Activated CD8-positive, alpha-beta memory T cell treated with anti-CD3 and anti-CD28 coated beads, Interleukin-2, amount 50 U/mL, for 4 hours (primary cell): Measurements from ENCODE around the gene PLXDC2.
"Not testable (repeated sequence)": the region's sequence is repeated elsewhere in the genome, so short reads cannot be mapped to it uniquely, and the experiment has no call there.

Experiments used
- DNase-seq: peaks from one replicate; pipeline ENCODE4 v3.0.0-alpha.2; 2020

Gene PLXDC2

GRCh38 chr10:20133669-20134189 is 317.5 kb downstream of the PLXDC2 start:
- no peak for DNase-seq

- DNase-seq = no peak
Measured at GRCh38 chr10:20142311-20142710, 326.1 kb downstream of the PLXDC2 start.

DNA sequence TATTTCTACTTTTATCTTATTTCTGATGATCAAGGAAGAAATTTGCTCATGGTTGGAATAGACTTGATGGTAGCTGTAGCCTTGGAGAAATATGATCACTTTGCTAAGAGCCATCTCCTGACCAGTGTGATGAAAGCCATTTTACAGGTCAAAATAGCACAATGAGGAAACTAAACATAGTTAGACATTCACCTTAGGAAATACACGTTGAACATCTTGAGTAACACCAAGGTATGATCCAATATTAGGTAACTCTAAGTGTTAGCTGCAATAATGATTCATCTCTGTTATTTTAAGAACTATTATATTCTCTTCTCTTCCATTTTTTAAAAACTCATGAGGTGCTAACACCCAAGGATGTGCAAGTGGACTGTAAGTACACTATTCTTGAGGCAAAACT is 328.0 kb downstream of the PLXDC2 start:
- no peak for DNase-seq

DNA sequence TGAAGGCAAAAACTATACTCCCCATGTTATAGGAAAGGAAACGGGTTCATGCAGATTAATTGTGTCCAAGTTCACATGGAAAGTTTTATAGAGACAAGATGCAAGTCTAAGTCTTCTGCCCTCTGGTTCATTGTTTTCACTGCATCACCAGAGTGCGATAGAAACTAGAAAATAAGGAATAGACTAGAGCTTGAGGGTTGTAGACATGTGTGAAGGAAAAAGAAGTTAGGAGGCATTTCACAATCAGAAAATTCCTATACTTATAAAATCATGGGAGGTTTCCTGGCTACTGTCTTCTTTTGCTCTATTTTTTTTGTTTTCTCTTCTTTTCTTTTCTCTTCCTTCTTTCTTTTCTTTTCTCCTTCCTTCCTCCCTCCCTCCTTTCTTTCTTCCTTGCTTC is 329.8 kb downstream of the PLXDC2 start:
- no peak for DNase-seq

DNA sequence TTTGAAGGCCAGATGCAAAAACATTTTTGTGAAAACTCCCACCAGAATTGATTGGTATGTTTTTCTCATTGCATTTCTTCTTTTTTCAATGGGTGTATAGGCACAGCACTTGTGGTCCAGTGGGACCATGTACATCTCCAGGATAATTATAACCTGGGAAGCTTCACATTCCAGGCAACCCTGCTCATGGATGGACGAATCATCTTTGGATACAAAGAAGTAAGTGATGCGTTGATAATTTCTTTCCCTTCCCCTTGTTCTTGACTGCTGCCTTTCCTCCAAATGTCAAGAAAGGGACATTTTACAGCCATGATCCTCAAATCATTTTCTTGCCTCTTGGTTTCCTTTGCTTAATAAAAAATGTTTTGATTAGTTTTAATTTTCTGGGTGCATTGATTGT is 331.5 kb downstream of the PLXDC2 start:
- no peak for DNase-seq

DNA sequence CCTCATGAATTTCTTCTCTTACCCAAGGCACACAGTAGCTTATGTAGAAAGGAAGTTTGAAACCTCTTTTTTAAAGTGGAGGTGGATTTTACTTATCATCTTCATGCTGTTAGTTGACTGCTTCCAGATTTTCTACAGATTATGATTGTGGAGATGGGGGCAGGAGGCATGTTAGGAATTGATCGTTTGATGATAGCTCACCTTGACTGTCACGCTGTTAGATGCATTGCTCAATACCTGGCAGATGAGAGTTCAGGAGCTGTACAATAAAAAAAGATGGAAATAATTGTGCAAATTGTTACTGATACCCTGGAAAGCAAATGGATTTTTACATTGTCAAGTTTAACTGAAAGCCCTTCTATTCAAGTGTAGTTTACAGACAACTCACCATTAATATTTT is 340.3 kb downstream of the PLXDC2 start:
- DNase-seq = no peak

- DNase-seq = no peak
Measured at GRCh38 chr10:20157314-20157713, 341.1 kb downstream of the PLXDC2 start.

DNA sequence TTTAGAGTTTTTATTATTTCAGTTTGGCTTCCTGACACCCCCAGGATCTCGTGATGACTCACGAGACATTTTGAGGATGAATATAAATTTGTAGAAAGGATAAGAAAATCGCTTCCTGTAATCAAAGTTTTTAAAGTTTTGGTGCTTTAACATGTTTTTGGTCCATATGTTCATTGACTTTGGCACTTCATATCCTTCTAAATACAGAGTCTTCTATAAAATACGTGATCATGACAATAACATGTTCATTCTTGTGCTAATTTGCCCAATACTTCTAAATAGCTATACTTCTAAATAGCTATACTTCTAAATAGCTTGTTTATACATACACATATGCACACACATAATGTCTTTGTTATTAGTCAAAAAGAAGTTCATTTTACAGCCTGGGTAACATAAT is 341.9 kb downstream of the PLXDC2 start:
- DNase-seq = no peak

DNA sequence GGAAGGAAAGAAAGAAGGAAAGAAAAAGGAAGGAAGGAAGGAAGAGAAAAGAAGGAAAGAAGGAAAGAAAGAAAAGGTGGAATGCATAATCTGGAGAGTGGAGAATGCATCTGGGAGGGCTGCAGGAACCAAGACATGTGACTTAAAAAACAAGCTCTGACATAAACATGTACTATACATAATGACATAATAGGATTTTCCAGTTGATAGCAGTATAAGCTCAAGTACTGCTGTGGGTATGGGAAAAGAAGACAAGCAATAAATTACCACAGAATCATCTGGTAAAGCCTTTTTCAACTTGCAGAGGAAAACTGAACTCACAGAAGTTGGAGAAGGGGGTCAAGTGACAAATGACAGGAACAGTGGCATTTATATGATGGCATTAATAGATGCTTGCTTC is 345.9 kb downstream of the PLXDC2 start:
- no peak for DNase-seq

- DNase-seq = no peak
Measured at GRCh38 chr10:20166096-20166675, 350.0 kb downstream of the PLXDC2 start.

- DNase-seq = no peak
Measured at GRCh38 chr10:20170661-20171060, 354.4 kb downstream of the PLXDC2 start.

DNA sequence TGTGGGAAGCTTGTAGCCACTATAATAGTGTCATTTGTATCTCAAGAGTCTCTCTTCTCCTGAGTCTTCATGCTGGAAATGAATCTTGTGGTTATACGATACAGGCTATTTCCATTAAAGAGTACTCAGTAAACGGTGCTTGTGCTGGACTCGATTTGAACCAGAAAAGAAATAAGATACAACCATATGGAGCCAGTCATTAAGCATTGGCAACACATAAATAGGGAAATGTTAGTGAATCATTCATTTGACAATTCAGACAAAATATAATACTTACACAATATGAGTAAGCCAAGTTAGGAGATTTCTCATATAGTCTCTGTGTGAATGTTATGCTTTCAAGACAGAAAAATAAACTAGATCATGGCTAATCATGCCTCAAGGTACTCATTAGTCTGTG is 356.8 kb downstream of the PLXDC2 start:
- DNase-seq = no peak

GRCh38 chr10:20175719-20176118 is 359.5 kb downstream of the PLXDC2 start:
- no peak for DNase-seq

- DNase-seq = no peak
Measured at GRCh38 chr10:20180766-20181165, 364.5 kb downstream of the PLXDC2 start.

DNA sequence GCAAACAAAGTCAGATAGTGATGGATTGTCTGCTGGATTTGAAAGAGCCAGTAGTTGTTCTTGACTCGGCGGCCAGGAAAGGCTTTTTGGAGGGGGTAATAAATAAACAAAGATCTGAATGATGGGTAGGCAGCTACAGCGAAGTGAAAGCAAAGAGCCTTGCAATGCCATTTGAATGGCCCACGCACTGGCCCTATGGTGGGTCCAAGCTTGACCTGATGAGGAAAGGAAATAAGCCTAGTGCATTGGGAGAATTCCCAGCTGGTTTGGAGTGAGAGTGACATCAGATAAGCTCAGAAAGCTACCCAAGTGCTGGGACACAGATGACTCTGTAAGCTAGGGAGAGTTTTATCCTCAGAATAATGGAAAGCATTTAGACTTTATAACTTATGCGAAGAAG is 365.2 kb downstream of the PLXDC2 start:
- DNase-seq = no peak

DNA sequence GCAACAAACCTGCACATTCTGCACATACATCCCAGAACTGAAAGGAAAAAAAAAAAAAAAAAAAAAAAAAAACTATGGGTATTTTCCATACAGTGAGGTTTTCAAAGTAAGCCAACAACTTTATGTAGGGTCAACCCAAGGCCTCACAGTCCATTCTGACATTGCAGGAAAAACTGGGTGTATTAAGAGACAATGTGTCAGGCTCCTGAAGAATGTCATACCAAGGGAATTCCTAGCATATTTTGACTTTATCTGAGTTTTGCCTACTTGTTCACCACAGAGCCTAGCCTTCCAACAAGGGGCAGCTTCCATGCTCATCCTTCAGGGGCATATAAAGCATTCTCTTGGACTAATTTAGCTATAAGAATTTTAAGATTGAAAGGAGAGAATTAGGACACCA is 368.9 kb downstream of the PLXDC2 start:
- DNase-seq = no peak

DNA sequence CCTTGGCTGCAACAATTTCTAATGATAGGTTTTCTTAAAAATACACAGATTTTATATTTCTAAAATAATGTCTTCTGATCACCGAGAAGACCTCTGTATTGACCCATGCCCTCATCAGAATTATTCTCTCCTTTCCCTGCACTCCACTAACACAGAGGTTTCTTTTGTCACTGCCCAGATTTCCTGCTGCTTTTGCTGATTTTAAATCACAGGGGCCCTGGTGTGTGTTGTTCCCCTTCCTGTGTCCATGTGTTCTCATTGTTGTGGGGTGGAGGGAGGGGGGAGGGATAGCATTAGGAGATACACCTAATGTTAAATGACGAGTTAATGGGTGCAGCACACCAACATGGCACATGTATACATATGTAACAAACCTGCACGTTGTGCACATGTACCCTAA is 375.2 kb downstream of the PLXDC2 start:
- not testable (repeated sequence) for DNase-seq

- no peak for DNase-seq
Measured at GRCh38 chr10:20195076-20195475, 378.8 kb downstream of the PLXDC2 start.

GRCh38 chr10:20200758-20201157 is 384.5 kb downstream of the PLXDC2 start:
- no peak for DNase-seq

DNA sequence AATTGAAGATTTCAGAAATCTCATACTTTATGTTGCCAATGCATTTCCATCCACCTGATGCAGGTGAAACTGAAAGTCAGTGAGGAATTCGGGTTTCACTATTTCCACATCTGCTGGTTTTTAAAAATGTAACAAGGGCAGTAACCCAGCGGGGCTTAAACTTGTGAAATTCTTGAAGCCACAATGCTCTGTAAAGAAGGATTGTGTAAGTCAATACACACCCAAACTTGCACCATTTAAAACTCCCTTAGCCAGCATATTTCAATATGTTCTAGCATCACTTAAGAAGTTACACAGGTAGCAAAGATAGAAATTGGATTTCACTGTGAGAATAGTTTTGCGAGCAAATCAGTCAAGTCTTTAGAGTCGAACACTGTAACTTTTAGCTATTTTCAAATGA is 386.1 kb downstream of the PLXDC2 start:
- no peak for DNase-seq

DNA sequence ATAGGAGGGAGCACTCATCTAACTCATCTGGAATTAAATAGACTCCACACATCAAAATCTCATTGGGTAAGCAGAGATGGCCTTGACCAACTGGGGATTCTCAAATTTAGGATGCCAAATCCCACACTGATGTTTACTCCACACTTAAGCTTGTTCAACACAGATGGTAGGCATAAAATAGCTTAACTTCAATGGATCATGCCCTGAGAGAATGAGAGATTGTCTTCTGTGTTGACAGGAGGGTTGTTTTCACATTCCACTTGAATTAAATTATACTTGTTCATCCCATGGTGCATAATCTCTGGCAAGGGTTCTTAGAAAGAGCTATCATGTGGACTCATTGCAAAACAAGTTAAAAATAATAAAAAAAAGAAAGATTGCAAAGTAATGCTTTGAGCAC is 391.4 kb downstream of the PLXDC2 start:
- DNase-seq = no peak

GRCh38 chr10:20209098-20209497 is 392.9 kb downstream of the PLXDC2 start:
- not testable (repeated sequence) for DNase-seq

- no peak for DNase-seq
Measured at GRCh38 chr10:20215547-20216152, 399.4 kb downstream of the PLXDC2 start.

GRCh38 chr10:20221356-20221755 is 405.1 kb downstream of the PLXDC2 start:
- DNase-seq = no peak

DNA sequence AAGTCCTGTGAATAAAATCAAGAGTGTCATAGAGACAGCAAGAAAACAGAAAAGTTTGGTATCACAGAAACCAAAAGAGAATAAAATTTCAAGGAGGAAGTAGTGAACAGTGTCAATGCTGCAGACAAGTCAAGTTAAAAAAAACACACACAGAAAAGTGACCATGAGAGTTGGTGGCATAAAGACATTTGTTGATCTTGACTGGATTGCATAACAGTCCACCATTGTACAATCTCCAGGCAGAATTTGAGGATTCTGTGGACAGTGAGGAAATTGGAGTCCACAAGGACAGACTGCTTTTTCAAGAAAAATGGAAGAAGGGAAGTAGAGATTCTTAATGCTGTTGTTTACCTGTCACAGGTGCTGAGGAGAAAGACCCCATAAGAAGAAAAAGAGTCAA is 412.5 kb downstream of the PLXDC2 start:
- no peak for DNase-seq
